Breast epithelium (tissue), 4 donors: ENCODE results near the gene ARNT2. TPM values are rescaled to one million over a fixed set of nuclear protein-coding genes. Genes with fewer than 3 reads are reported as not detected.
A peak's percentile ranks its signal among the peaks of the same experiment; 100 is the strongest.

Experiments
- DNase-seq, 2 donors: peaks; one replicate each; pipeline ENCODE4 v3.0.0-alpha.2; 2019; ENCODE audit warnings: low spot score in 2 of 2
- H3K27ac ChIP-seq, 2 donors: fragments of 200-600 bp; sonication (generic) in 1 of 2; one replicate each; pipeline ENCODE4 v1.5.1; 2016 to 2019; ENCODE audit warnings: mild to moderate bottlenecking in 1 of 2
- H3K27me3 ChIP-seq, 2 donors: fragments of 200-600 bp; sonication (generic) in 1 of 2; one replicate each; pipeline versions ENCODE4 v1.5.1 to v1.6.0; 2017 to 2019; ENCODE audit warnings: control low read depth in 1 of 2, mild to moderate bottlenecking in 1 of 2
- H3K36me3 ChIP-seq: fragments of 200-600 bp; one replicate; pipeline ENCODE4 v1.5.1; 2019
- H3K4me1 ChIP-seq, 2 donors: fragments of 200-600 bp; sonication (generic); one replicate each; pipeline ENCODE4 v1.5.1; 2016 to 2019; ENCODE audit warnings: control low read depth in 1 of 2
- H3K4me3 ChIP-seq, 3 donors: fragments of 200-600 bp; sonication (generic); 1 replicate in 2 of 3; 2 replicates in 1 of 3; pipeline ENCODE4 v1.5.1; 2016 to 2019; ENCODE audit warnings: mild to moderate bottlenecking in 3 of 3, moderate library complexity in 2 of 3
- H3K9me3 ChIP-seq, 2 donors: fragments of 200-600 bp; sonication (generic) in 1 of 2; one replicate each; pipeline ENCODE4 v1.5.1; 2016 to 2019; ENCODE audit warnings: control low read depth in 1 of 2
- CTCF ChIP-seq, 3 donors: fragments of 450-650 bp; IDR thresholded peaks; one replicate each; pipeline ENCODE4 v1.5.1; 2016 to 2017; ENCODE audit warnings: antibody characterized with exemption in 3 of 3, mild to moderate bottlenecking in 3 of 3, moderate library complexity in 3 of 3
- POLR2A ChIP-seq: fragments of 450-650 bp; IDR thresholded peaks from one replicate; pipeline ENCODE4 v1.6.1; 2016; ENCODE audit warnings: antibody characterized with exemption, mild to moderate bottlenecking, moderate library complexity
- POLR2AphosphoS5 ChIP-seq, 3 donors: sonication (generic); formaldehyde crosslinking; IDR thresholded peaks; one replicate each; pipeline ENCODE4 v1.6.1; 2017; ENCODE audit warnings: antibody characterized with exemption in 3 of 3
- intact Hi-C: fragments of 100-400 bp; cut with DNase I; formaldehyde crosslinking; loops from one replicate; pipeline ENCODE4 v1.15.1; 2023; ENCODE audit warnings: low total_unique reads
- total RNA-seq, 3 donors: library from RNA; depleted of rRNA; stranded (reverse); fragments of >200 nt; gene quantifications; one replicate each; pipeline ENCODE4 v1.1.0, GENCODE V29; 2016

ARNT2 gene
- total RNA-seq, 3 donors from 2014 or later: 5.9 to 8.5 (median 7.0) TPM

GRCh38 chr15:80492874-80493273, 88.7 kb downstream of the ARNT2 start:
- H3K36me3 ChIP-seq: no peaks in the 10 kb centered on the region
- no peaks in the 10 kb centered on the region for H3K9me3 ChIP-seq
- intact Hi-C loops: no loop called here
- TF ChIP-seq CTCF (IDR thresholded peaks at IDR 0.05): no peak
- peak in 1 of 3 donors; percentile 67 for TF ChIP-seq POLR2AphosphoS5 (IDR thresholded peaks at IDR 0.05)
- peak overlapping the region in 1 of 2 donors; percentile 36 for H3K27ac ChIP-seq
- H3K27me3 ChIP-seq: no peaks in the 10 kb centered on the region
- DNase-seq: no peak
- H3K4me1 ChIP-seq: no peaks in the 10 kb centered on the region
- no peak overlapping the region for H3K4me3 ChIP-seq

DNA sequence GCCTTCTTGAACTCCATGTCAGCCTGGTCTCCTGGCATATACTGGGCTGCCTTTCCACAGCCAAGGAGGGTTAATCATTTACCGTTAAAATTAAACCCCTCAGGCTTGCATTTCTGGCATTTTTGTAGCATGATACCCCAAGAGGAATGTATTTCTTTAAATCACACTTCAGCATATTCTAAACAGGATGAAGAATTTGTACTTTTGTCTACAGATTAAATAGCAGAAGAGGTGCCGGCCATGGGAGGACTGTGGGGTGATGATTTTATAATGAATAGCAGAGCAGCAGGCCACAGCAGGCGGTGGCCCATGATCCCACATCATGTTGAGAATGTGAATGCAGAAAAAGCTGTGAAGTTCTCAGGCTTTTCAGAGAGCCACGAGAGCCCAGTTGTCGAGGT, 90.2 kb downstream of the ARNT2 start:
- H3K4me3 ChIP-seq: no peak overlapping the region
- H3K4me1 ChIP-seq: no peaks in the 10 kb centered on the region
- TF ChIP-seq POLR2A (no peak), POLR2AphosphoS5 (IDR thresholded peaks at IDR 0.05) (no peak), CTCF (IDR thresholded peaks at IDR 0.05) (no peak)
- H3K9me3 ChIP-seq: no peaks in the 10 kb centered on the region
- no peak overlapping the region for H3K27ac ChIP-seq
- H3K36me3 ChIP-seq: no peaks in the 10 kb centered on the region
- DNase-seq: no peak
- H3K27me3 ChIP-seq: no peaks in the 10 kb centered on the region
- intact Hi-C loops: no loop called here

DNA sequence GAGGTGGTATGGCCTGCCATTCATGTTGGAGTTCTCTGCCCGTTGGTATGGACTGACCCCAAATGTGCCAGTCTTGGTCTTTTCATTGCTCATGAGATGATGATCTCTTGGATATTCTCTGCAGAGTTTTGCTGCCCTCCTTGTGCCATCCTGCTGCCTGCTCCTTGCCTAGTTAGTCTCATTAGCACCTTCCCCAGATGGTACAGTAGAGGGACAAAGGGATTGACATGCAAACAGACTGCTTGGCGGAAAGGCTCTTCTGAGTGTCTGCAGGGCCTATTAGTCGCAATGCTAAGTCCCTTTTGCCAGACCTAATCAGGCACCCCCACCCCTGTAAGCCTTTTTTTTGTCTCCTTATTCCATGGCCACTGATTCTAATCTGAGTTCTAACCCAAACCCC, 90.6 kb downstream of the ARNT2 start:
- no peaks in the 10 kb centered on the region for H3K9me3 ChIP-seq
- H3K4me1 ChIP-seq: no peaks in the 10 kb centered on the region
- no peak for DNase-seq
- H3K4me3 ChIP-seq: no peak overlapping the region
- no peak overlapping the region for H3K27ac ChIP-seq
- no peaks in the 10 kb centered on the region for H3K36me3 ChIP-seq
- TF ChIP-seq POLR2A (no peak), CTCF (IDR thresholded peaks at IDR 0.05) (no peak), POLR2AphosphoS5 (IDR thresholded peaks at IDR 0.05) (no peak)
- H3K27me3 ChIP-seq: no peaks in the 10 kb centered on the region
- intact Hi-C loops: no loop called here

GRCh38 chr15:80495401-80495942, 91.3 kb downstream of the ARNT2 start:
- Histone ChIP-seq H3K9me3 (no peaks in the 10 kb centered on the region), H3K4me3 (no peak overlapping the region), H3K27me3 (no peaks in the 10 kb centered on the region), H3K27ac (no peak overlapping the region), H3K4me1 (no peaks in the 10 kb centered on the region), H3K36me3 (no peaks in the 10 kb centered on the region)
- DNase-seq: no peak
- TF ChIP-seq POLR2AphosphoS5 (IDR thresholded peaks at IDR 0.05) (no peak), CTCF (IDR thresholded peaks at IDR 0.05) (no peak), POLR2A (no peak)
- intact Hi-C loops: no loop called here

GRCh38 chr15:80496096-80496495, 91.9 kb downstream of the ARNT2 start:
- no peak for DNase-seq
- no peaks in the 10 kb centered on the region for H3K36me3 ChIP-seq
- H3K4me1 ChIP-seq: no peaks in the 10 kb centered on the region
- H3K27ac ChIP-seq: no peak overlapping the region
- H3K27me3 ChIP-seq: no peaks in the 10 kb centered on the region
- no peaks in the 10 kb centered on the region for H3K9me3 ChIP-seq
- intact Hi-C loops: no loop called here
- no peak for TF ChIP-seq POLR2A
- TF ChIP-seq CTCF (IDR thresholded peaks at IDR 0.05): no peak
- no peak for TF ChIP-seq POLR2AphosphoS5 (IDR thresholded peaks at IDR 0.05)
- no peak overlapping the region for H3K4me3 ChIP-seq
